Measurements from ENCODE around the gene LBHD1. TPM values are rescaled to one million over a fixed set of nuclear protein-coding genes. Genes with fewer than 3 reads are reported as not detected.

The LBHD1 gene
- total and polyA plus RNA-seq, 3 donors from 2014 or later = 8.2 to 11.6 (median 11.1) TPM

- peak overlapping the region; percentile 80 to 99 for H3K27ac ChIP-seq
- no peaks in the 10 kb centered on the region for H3K9me3 ChIP-seq
- peak overlapping the region; percentile 59 to 64 for H3K4me3 ChIP-seq
- H3K36me3 ChIP-seq (ENCODE audit: low read depth, missing control alignments) = no peaks in the 10 kb centered on the region
- 34 to 37% methylated on average over 7 of the region's 7 CpGs for WGBS, 2 donors
- intact Hi-C loops (cut with DNase I; ENCODE audit: low total_unique reads) = no loop called here
- no peaks in the 10 kb centered on the region for H3K27me3 ChIP-seq
- DNase-seq = peak; percentile 51
- H3K4me1 ChIP-seq = peaks cover 44% of the 10 kb centered on the region
- TF ChIP-seq POLR2A (IDR thresholded peaks at IDR 0.05) = no peak
- no peak for TF ChIP-seq CTCF (IDR thresholded peaks at IDR 0.05)
These were observed 37.9 kb upstream of the LBHD1 start for GRCh38 chr11:62710001-62710345.

GRCh38 chr11:62709247-62710000 is 37.4 kb upstream of the LBHD1 start:
- intact Hi-C loops (cut with DNase I; ENCODE audit: low total_unique reads) = no loop called here

DNA sequence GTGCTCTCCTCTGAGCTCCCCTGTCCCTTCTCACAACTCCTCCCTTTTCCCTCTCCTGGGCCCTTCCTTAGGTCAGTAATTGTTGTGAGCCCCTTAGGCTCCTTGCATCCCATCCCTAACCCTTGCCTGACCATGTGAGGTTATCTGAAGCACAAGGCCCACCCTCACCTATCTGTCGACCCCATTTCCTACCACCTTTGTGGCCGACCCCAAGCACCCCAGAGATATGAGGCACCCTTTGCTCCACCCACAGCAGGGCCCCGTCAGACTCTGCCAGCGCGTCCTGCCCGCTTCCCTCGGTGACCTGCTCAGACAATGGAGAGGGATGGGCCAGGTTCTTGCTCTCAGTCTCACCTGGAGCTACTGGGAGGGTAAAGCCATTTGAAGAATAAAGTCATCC is 36.7 kb upstream of the LBHD1 start:
- H3K9me3 ChIP-seq = no peaks in the 10 kb centered on the region
- DNase-seq = no peak
- H3K27ac ChIP-seq = peak overlapping the region; percentile 80 to 99
- peaks cover 44% of the 10 kb centered on the region for H3K4me1 ChIP-seq
- no peaks in the 10 kb centered on the region for H3K36me3 ChIP-seq (ENCODE audit: low read depth, missing control alignments)
- no peak for TF ChIP-seq CTCF (IDR thresholded peaks at IDR 0.05)
- TF ChIP-seq POLR2A (IDR thresholded peaks at IDR 0.05) = no peak
- no peaks in the 10 kb centered on the region for H3K27me3 ChIP-seq
- intact Hi-C loops (cut with DNase I; ENCODE audit: low total_unique reads) = no loop called here
- H3K4me3 ChIP-seq = peak overlapping the region; percentile 59 to 64
- WGBS, 2 donors = 3 to 5% methylated on average over 7 of the region's 7 CpGs

More at GRCh38 chr11:62709247-62710000, 37.4 kb upstream of the LBHD1 start:
- no peak for TF ChIP-seq CTCF (IDR thresholded peaks at IDR 0.05)
- no peak for TF ChIP-seq POLR2A (IDR thresholded peaks at IDR 0.05)
- Histone ChIP-seq H3K4me1 (peaks cover 44% of the 10 kb centered on the region), H3K36me3 (ENCODE audit: low read depth, missing control alignments) (no peaks in the 10 kb centered on the region), H3K9me3 (no peaks in the 10 kb centered on the region), H3K4me3 (peak overlapping the region; percentile 59 to 64), H3K27ac (peak overlapping the region; percentile 80 to 99), H3K27me3 (no peaks in the 10 kb centered on the region)
- peak; percentile 99 for DNase-seq
- WGBS, 2 donors = 1 to 3% methylated on average over 31 to 47 of the region's 47 CpGs

- 35 to 44% methylated on average over 5 of the region's 5 CpGs for WGBS, 2 donors
- intact Hi-C loops (cut with DNase I; ENCODE audit: low total_unique reads) = no loop called here
- Histone ChIP-seq H3K9me3 (no peaks in the 10 kb centered on the region), H3K36me3 (ENCODE audit: low read depth, missing control alignments) (no peaks in the 10 kb centered on the region), H3K27me3 (no peaks in the 10 kb centered on the region), H3K4me1 (peaks cover 44% of the 10 kb centered on the region), H3K4me3 (no peak overlapping the region), H3K27ac (peak overlapping the region; percentile 80 to 99)
- TF ChIP-seq POLR2A (IDR thresholded peaks at IDR 0.05) = no peak
- TF ChIP-seq CTCF (IDR thresholded peaks at IDR 0.05) = no peak
- no peak for DNase-seq
These were observed 36.3 kb upstream of the LBHD1 start for GRCh38 chr11:62708392-62708791.
